Measurements from ENCODE around the gene LRRC3B. TPM values are rescaled to one million over a fixed set of nuclear protein-coding genes. Genes with fewer than 3 reads are reported as not detected.
A peak's percentile ranks its signal among the peaks of the same experiment; 100 is the strongest.

The LRRC3B gene
- total and polyA plus RNA-seq, 4 donors: 0.02 to 0.37 TPM; not detected in 2

GRCh38 chr3:26587571-26587970 is 35.0 kb upstream of the LRRC3B start:
- no peaks in the 10 kb centered on the region for H3K27me3 ChIP-seq (ENCODE audit: control insufficient read depth in 3 of 3, insufficient read depth in 3 of 3, low read length in 2 of 3)
- H3K9me3 ChIP-seq (ENCODE audit: control insufficient read depth in 4 of 4, insufficient read depth in 3 of 4, low read length in 3 of 4): peaks cover 0 to 2% (median 0%) of the 10 kb centered on the region in 4 donors
- WGBS, 2 donors: 82 to 92% methylated on average over 4 of the region's 4 CpGs
- TF ChIP-seq CTCF (IDR thresholded peaks at IDR 0.05; ENCODE audit: control extremely low read depth, extremely low read depth): no peak
- no peak for ATAC-seq (ENCODE audit: insufficient read depth, low FRiP score)
- DNase-seq: no peak
- no peak overlapping the region for H3K4me3 ChIP-seq
- no peak overlapping the region for H3K9ac ChIP-seq (ENCODE audit: insufficient read depth in 1 of 2, low read length in 2 of 2)
- no peaks in the 10 kb centered on the region for H3K36me3 ChIP-seq (ENCODE audit: control insufficient read depth in 4 of 4, insufficient read depth in 4 of 4, low read length in 4 of 4)
- no peak overlapping the region for H3K27ac ChIP-seq (ENCODE audit: low read depth in 1 of 2, low read length in 1 of 2)
- no peaks in the 10 kb centered on the region for H3K4me1 ChIP-seq (ENCODE audit: control insufficient read depth in 5 of 5, insufficient read depth in 5 of 5, low read length in 5 of 5)

GRCh38 chr3:26588931-26589330 is 33.6 kb upstream of the LRRC3B start:
- no peak for TF ChIP-seq CTCF (IDR thresholded peaks at IDR 0.05; ENCODE audit: control extremely low read depth, extremely low read depth)
- Histone ChIP-seq H3K27me3 (ENCODE audit: control insufficient read depth in 3 of 3, insufficient read depth in 3 of 3, low read length in 2 of 3) (no peaks in the 10 kb centered on the region), H3K9me3 (ENCODE audit: control insufficient read depth in 4 of 4, insufficient read depth in 3 of 4, low read length in 3 of 4) (peaks cover 0 to 2% (median 0%) of the 10 kb centered on the region in 4 donors), H3K4me3 (no peak overlapping the region), H3K9ac (ENCODE audit: insufficient read depth in 1 of 2, low read length in 2 of 2) (no peak overlapping the region), H3K36me3 (ENCODE audit: control insufficient read depth in 4 of 4, insufficient read depth in 4 of 4, low read length in 4 of 4) (no peaks in the 10 kb centered on the region), H3K27ac (ENCODE audit: low read depth in 1 of 2, low read length in 1 of 2) (no peak overlapping the region), H3K4me1 (ENCODE audit: control insufficient read depth in 5 of 5, insufficient read depth in 5 of 5, low read length in 5 of 5) (no peaks in the 10 kb centered on the region)
- DNase-seq (no peak), ATAC-seq (ENCODE audit: insufficient read depth, low FRiP score) (no peak)
- 63 to 91% methylated on average over 2 of the region's 2 CpGs for WGBS, 2 donors

- Histone ChIP-seq H3K27me3 (ENCODE audit: control insufficient read depth in 3 of 3, insufficient read depth in 3 of 3, low read length in 2 of 3) (no peaks in the 10 kb centered on the region), H3K27ac (ENCODE audit: low read depth in 1 of 2, low read length in 1 of 2) (no peak overlapping the region), H3K9ac (ENCODE audit: insufficient read depth in 1 of 2, low read length in 2 of 2) (no peak overlapping the region), H3K36me3 (ENCODE audit: control insufficient read depth in 4 of 4, insufficient read depth in 4 of 4, low read length in 4 of 4) (no peaks in the 10 kb centered on the region), H3K9me3 (ENCODE audit: control insufficient read depth in 4 of 4, insufficient read depth in 3 of 4, low read length in 3 of 4) (peaks cover 0 to 2% (median 0%) of the 10 kb centered on the region in 4 donors), H3K4me1 (ENCODE audit: control insufficient read depth in 5 of 5, insufficient read depth in 5 of 5, low read length in 5 of 5) (no peaks in the 10 kb centered on the region), H3K4me3 (no peak overlapping the region)
- ATAC-seq (ENCODE audit: insufficient read depth, low FRiP score) (no peak), DNase-seq (no peak)
- TF ChIP-seq CTCF (IDR thresholded peaks at IDR 0.05; ENCODE audit: control extremely low read depth, extremely low read depth): no peak
- WGBS, 2 donors: 94 to 95% methylated on average over 1 of the region's 1 CpG
Observed at GRCh38 chr3:26589678-26590077, 32.9 kb upstream of the LRRC3B start.

- Histone ChIP-seq H3K9me3 (ENCODE audit: control insufficient read depth in 4 of 4, insufficient read depth in 3 of 4, low read length in 3 of 4) (peaks cover 0 to 2% (median 0%) of the 10 kb centered on the region in 4 donors), H3K4me3 (no peak overlapping the region), H3K4me1 (ENCODE audit: control insufficient read depth in 5 of 5, insufficient read depth in 5 of 5, low read length in 5 of 5) (no peaks in the 10 kb centered on the region), H3K27ac (ENCODE audit: low read depth in 1 of 2, low read length in 1 of 2) (no peak overlapping the region), H3K27me3 (ENCODE audit: control insufficient read depth in 3 of 3, insufficient read depth in 3 of 3, low read length in 2 of 3) (no peaks in the 10 kb centered on the region), H3K9ac (ENCODE audit: insufficient read depth in 1 of 2, low read length in 2 of 2) (no peak overlapping the region), H3K36me3 (ENCODE audit: control insufficient read depth in 4 of 4, insufficient read depth in 4 of 4, low read length in 4 of 4) (no peaks in the 10 kb centered on the region)
- ATAC-seq (ENCODE audit: insufficient read depth, low FRiP score): peak; percentile 48
- DNase-seq: peak in 2 of 3 donors; percentile 32 to 71
- TF ChIP-seq CTCF (IDR thresholded peaks at IDR 0.05; ENCODE audit: control extremely low read depth, extremely low read depth): no peak
- 70 to 84% methylated on average over 5 of the region's 5 CpGs for WGBS, 2 donors
Observed at GRCh38 chr3:26590919-26591484, 31.6 kb upstream of the LRRC3B start.

Measured in lung (tissue), 12 donors.